Measurements from ENCODE around the gene TMEM256. TPM values are rescaled to one million over a fixed set of nuclear protein-coding genes. Genes with fewer than 3 reads are reported as not detected.

The TMEM256 gene
- total and polyA plus RNA-seq, 2 of the 8 experiments (the other 6 are each of a cell fraction or from before 2014, with no cell fraction given) = 97.0 to 350 TPM

- TF ChIP-seq EP300 (IDR thresholded peaks at IDR 0.05; ENCODE audit: borderline replicate concordance in 1 of 2, low read depth in 2 of 2, low read length in 2 of 2) = no peak
- no peak for TF ChIP-seq CBX8 (IDR thresholded peaks at IDR 0.05; ENCODE audit: borderline replicate concordance, low read depth, low read length)
- no peak for TF ChIP-seq SIN3A (conservative IDR thresholded peaks at IDR 0.05 in 1 of 2, IDR thresholded peaks at IDR 0.05 in 1 of 2; ENCODE audit: low read depth in 1 of 2, low read length in 2 of 2)
- no peak for TF ChIP-seq FOSL1 (IDR thresholded peaks at IDR 0.05; ENCODE audit: insufficient read depth, low read depth, low read length)
- TF ChIP-seq YY1 (IDR thresholded peaks at IDR 0.05; ENCODE audit: low read depth, low read length) = no peak
- no peak for TF ChIP-seq CHD2 (IDR thresholded peaks at IDR 0.05; ENCODE audit: low read length)
- no peak for TF ChIP-seq CHD7 (IDR thresholded peaks at IDR 0.05; ENCODE audit: insufficient replicate concordance, low read length)
- TF ChIP-seq POLR2AphosphoS5 (IDR thresholded peaks at IDR 0.05; ENCODE audit: low read depth, low read length) = no peak
- TF ChIP-seq RFX5 (IDR thresholded peaks at IDR 0.05; ENCODE audit: borderline replicate concordance, low read depth, low read length) = no peak
- no peak for TF ChIP-seq SP1 (IDR thresholded peaks at IDR 0.05; ENCODE audit: low read depth, low read length)
Measured at GRCh38 chr17:7431231-7431630, 27.3 kb upstream of the TMEM256 start (continued).

Data from H1 (cell line).